GM12872 (cell line): ENCODE measurements around the gene SNAI3.

Source experiments
- CTCF ChIP-seq: IDR thresholded peaks from 3 replicates; pipeline ENCODE4 v1.5.1; 2011; ENCODE audit warnings: low read depth, mild to moderate bottlenecking, low read length, moderate library complexity; ENCODE audit not compliant: insufficient read depth

The SNAI3 gene

DNA sequence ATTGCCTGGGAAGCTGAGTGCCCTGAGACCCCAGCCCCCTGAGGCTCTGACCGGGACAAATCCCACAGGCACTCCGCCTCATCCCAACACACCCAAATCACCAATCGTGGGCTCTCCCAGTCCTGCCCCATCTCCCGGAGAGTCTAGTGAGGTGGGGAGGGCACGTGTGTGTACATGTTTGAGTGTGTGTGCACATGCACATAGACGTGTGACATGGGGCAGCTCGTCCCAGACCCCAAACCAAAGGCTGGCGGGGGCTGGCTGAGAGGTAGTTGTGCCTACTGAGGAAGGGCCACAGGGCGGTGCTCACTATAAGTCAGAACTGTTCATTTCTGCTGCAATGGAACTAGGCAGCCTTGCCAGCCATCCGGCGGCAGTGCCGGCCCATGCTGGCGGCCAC, 8.6 kb downstream of the SNAI3 start:
- no peak for TF ChIP-seq CTCF

DNA sequence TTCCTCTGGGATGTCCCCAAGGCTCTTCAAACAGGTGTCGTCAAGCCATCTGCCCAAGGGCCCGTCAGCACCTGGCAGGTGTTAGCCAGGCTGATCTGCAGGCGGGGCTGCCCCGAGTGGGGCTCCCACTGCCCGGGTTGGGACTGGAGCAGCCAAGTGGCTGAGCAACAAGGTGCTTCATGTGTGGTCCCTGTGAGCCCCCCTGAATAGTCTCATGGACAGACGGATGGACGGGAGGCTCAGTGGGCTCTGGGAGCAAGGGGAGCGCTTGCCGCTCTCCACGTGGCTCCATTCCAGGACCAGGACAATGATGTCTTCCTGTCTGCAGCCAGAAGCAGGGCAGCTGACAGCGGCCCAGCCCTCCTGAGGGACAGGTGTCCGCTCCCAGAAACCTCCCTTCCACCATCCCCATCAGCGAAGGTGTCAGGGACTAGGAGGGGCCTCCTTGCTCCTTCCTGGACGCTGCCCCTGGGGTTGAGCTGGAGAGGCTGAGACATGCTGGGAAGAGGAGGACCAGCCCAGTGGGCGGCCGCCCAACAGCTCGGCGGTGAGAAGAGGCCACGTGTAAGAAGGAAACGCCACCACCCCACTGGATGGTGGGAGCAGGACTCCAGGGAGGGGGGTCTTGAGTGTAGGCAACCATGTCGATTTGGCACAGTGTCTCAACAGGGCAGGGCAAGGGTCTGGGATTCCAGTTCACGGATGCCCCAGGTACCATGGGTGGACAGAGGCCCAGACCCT, 9.6 kb downstream of the SNAI3 start:
- TF ChIP-seq CTCF: no peak

DNA sequence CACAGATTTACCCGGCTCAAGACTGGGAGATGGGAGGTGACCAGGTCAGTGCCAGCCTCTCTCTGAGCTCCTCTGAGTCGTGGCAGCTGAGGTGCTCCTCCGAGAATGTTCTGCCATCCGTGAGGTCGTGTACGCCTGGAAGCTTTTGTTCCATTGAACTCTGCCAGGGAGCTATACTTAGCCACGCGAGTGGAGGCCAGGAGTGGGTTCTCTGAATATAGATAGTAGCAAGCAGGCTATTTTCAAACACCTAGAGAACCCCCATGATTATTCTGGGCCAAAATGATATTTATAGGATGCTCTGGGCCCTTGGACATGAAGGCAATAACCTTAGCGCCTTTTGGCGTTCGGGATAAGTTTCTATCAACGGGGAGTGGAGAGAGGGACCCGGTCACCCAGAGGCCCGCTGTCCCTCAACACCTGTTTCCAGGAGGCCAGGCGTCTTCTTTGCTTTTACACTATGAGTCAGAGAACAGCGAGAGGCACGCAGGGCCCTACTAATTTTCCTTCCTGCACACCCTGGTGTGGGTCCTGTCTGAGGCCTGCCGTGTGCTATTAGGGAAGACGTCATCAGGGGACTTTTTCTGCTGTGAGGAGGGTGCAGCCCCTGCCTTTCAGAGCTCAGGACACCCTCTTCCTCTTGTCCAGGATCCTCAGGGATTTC, 12.5 kb downstream of the SNAI3 start:
- TF ChIP-seq CTCF: no peak

- TF ChIP-seq CTCF: no peak
Measured at GRCh38 chr16:88672776-88673175, 13.5 kb downstream of the SNAI3 start.

DNA sequence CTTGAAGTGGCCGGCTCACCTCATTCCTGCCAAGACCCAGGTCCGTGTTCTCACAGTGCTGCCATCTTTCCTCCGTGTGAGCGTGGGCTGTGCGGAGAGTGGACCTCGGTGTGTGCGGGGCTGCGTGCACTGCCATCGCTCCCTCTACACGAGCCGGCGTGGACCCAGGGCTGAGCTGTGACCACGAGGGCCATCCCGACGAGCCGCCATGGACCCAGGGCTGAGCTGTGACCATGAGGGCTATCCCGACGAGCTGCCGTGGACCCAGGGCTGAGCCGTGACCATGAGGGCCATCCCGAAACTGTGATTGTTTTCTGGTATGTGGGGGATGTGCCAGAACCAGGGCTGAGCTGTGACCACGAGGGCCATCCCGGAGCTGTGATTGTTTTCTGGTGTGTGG, 14.5 kb downstream of the SNAI3 start:
- no peak for TF ChIP-seq CTCF

DNA sequence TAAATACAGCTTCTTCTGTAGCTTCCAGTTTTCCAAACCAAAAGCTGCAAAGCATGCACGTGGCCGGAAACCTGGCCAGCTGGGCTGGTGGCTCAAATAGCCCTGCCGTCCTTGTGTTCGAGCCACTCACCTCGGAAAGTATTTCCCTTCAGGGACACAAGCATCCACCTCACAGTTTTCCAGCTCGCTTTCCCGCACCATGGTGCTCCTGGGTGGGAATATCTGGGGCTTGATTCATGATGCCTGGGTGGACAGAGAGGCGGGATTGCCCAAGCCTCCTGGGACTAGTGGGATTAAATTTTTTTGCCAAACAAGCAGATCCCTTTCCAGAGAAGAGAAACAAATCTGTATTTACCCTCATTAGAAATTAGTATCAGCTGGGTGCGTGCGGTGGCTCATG, 16.3 kb downstream of the SNAI3 start:
- no peak for TF ChIP-seq CTCF

DNA sequence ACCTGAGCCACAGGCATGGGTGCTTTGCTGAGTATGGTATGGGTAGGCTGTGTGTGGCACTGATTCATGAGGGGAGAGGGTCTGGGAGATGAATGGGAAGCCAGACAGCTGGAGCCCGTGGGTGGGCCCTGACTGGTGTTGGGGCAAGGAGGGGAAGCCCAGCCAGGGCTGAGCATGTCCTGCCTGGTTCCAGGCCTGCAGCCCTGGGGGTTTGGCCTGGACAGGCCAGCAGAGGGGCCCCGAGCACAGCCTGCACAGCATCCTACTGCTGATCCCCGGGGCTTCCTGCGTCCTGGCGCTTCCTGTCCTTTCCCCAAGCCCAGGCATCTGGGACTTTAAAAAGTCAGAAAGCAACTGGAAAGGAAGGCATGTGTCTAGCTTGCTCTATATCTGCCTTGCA, 18.8 kb downstream of the SNAI3 start:
- TF ChIP-seq CTCF: no peak
